ENCODE measurements around the gene SMARCD1. TPM values are rescaled to one million over a fixed set of nuclear protein-coding genes. Genes with fewer than 3 reads are reported as not detected.

SMARCD1 gene
- total and polyA plus RNA-seq, 11 donors: 8.5 to 35.7 (median 19.3) TPM

DNA sequence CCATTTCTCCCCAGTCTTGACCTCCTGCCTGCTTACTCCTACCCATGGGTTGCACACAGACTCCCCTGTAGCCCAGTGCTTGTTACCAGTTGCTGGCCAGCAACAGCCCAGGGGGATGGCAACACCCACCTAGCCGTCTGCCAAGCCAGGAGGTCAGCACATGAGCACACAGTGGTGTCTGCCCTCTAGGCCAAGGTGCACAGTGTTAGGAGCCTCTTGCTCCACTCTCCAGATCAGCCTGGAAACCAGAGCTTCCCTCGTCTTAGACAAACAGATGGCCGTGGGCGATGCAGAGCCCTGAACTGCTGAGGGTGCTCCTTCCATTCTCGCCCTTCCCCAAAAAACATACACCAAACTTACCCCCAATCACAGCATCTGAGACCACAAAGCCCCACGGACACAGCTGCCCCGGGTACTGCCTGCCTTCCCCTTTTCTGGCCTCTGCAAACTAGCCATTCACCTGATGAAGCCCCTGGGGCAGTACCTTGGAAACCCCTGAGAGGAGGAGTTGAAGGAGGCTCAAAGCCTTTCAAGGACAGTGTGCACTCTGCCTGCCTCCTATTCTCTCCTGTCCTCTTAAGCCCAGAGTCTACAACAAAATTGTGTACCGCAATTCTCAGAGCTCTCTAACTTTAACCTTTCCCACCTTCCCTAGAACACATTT lies 17.6 kb downstream of the SMARCD1 start:
- ATAC-seq: no peak
- no peak for DNase-seq
- no peaks in the 10 kb centered on the region for H3K9me3 ChIP-seq
- no peak overlapping the region for H3K4me3 ChIP-seq
- peaks cover 2 to 36% (median 18%) of the 10 kb centered on the region in 12 donors for H3K4me1 ChIP-seq
- no peaks in the 10 kb centered on the region for H3K27me3 ChIP-seq
- H3K27ac ChIP-seq: peak overlapping the region in 4 of 12 donors; percentile 6 to 51 (median 14)
- intact Hi-C loops (cut with DNase I): no loop called here
- TF ChIP-seq, protein P1, sequence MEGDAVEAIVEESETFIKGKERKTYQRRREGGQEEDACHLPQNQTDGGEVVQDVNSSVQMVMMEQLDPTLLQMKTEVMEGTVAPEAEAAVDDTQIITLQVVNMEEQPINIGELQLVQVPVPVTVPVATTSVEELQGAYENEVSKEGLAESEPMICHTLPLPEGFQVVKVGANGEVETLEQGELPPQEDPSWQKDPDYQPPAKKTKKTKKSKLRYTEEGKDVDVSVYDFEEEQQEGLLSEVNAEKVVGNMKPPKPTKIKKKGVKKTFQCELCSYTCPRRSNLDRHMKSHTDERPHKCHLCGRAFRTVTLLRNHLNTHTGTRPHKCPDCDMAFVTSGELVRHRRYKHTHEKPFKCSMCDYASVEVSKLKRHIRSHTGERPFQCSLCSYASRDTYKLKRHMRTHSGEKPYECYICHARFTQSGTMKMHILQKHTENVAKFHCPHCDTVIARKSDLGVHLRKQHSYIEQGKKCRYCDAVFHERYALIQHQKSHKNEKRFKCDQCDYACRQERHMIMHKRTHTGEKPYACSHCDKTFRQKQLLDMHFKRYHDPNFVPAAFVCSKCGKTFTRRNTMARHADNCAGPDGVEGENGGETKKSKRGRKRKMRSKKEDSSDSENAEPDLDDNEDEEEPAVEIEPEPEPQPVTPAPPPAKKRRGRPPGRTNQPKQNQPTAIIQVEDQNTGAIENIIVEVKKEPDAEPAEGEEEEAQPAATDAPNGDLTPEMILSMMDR (IDR thresholded peaks at IDR 0.05): no peak
- no peak for TF ChIP-seq POLR2A (IDR thresholded peaks at IDR 0.05)
- peaks cover 0 to 43% (median 30%) of the 10 kb centered on the region in 9 donors for H3K36me3 ChIP-seq
- 71 to 88% (median 83%) methylated on average over 8 of the region's 8 CpGs for WGBS, 4 donors

DNA sequence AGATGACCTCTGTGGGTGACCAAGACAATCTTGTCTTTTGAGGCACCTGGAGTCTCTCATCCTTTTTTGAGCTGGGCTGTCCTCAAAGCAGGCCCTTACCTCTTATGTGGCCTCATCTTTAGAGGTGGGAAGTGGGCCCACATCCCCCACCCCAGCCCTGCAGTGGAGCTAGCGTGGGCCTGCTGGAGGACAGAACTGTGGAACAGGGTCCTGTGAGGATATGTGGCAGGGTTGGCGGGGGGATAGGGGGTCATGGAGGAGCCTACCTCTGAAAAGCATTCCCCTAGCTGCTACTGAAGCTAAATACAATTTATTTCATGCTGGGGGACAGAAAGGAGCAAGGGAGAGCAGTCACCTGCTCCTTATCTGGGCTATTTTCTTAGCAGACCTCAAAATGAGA lies 18.2 kb downstream of the SMARCD1 start:
- peaks cover 0 to 37% (median 24%) of the 10 kb centered on the region in 9 donors for H3K36me3 ChIP-seq
- ATAC-seq (no peak), DNase-seq (no peak)
- H3K4me1 ChIP-seq: peaks cover 2 to 36% (median 18%) of the 10 kb centered on the region in 12 donors
- TF ChIP-seq POLR2A (IDR thresholded peaks at IDR 0.05): no peak
- TF ChIP-seq, protein P1 (IDR thresholded peaks at IDR 0.05): no peak
- peak overlapping the region in 4 of 12 donors; percentile 23 to 56 (median 38) for H3K27ac ChIP-seq
- H3K27me3 ChIP-seq: no peaks in the 10 kb centered on the region
- H3K9me3 ChIP-seq: no peaks in the 10 kb centered on the region
- intact Hi-C loops (cut with DNase I): no loop called here
- no peak overlapping the region for H3K4me3 ChIP-seq
- WGBS, 4 donors: 93 to 99% (median 94%) methylated on average over 2 of the region's 2 CpGs

DNA sequence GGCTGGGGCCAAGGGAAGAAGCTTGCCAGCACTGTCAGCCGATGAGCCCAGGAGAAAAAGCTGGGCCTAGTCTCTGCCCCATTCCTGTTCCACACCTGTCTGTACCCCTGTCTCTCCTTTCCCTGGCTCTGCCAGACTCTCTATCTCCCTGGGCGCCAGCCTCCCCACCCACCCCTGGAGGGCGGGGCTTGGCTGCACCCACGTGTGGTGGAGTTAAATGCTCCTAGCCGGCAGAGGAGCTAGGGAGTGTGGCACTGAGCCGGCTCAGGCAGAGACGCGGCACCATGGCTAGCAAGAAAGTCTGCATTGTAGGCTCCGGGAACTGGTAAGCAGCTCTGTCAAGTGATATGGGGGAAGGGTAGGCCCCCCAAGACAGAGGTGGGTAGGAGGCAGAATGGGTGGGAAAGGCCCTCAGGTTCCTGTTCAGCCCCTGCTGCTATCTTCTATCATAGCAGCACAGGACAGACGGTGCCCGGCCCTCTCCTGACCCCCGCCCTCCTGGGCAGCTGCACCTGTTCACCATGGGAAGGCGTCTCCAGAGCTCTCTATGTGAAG lies 18.7 kb downstream of the SMARCD1 start, which contains the start of gene GPD1:
Gene GPD1 (plus strand): TSS at position 242 of the 555 bp plus-strand sequence. CDS start 43 bp downstream, at position 285.
- intact Hi-C loops (cut with DNase I): no loop called here
- H3K27me3 ChIP-seq: no peaks in the 10 kb centered on the region
- peak within 1 kb of the TSS in 5 of 12 donors; percentile 13 to 40 (median 29) for H3K4me3 ChIP-seq
- H3K9me3 ChIP-seq: no peaks in the 10 kb centered on the region
- peaks cover 0 to 32% (median 19%) of the 10 kb centered on the region in 9 donors for H3K36me3 ChIP-seq
- ATAC-seq: peak; percentile 87 to 94 (median 91)
- peak within 1 kb of the TSS in 5 of 12 donors; percentile 6 to 56 (median 27) for H3K27ac ChIP-seq
- H3K4me1 ChIP-seq: peaks cover 2 to 36% (median 18%) of the 10 kb centered on the region in 12 donors
- 20 to 32% (median 22%) methylated on average over 13 of the region's 13 CpGs for WGBS, 4 donors
- DNase-seq: peak; percentile 61 to 81 (median 77)
- TF ChIP-seq POLR2A (IDR thresholded peaks at IDR 0.05): peak in 1 of 2 donors; percentile 28
- TF ChIP-seq, protein P1 (IDR thresholded peaks at IDR 0.05): peak in 1 of 12 donors; percentile 11
